OCI-LY7 (cell line): Measurements from ENCODE around the gene SPDL1. TPM values are rescaled to one million over a fixed set of nuclear protein-coding genes. Genes with fewer than 3 reads are reported as not detected.

Source experiments
- BruUV-seq: library from RNA; stranded (reverse); fragments of 400-500 nt; replicated peaks from 2 replicates; lab custom pipeline; 2021; lab: Mats Ljungman, UMichigan
- CTCF ChIA-PET: fragments of 300-600 bp; sonication (Branson Sonifier 250); formaldehyde crosslinking; loops from one replicate; lab custom pipeline; 2022; ENCODE audit warnings: antibody characterized with exemption; ENCODE audit not compliant: unreplicated experiment; lab: Charles Lee
- POLR2A ChIA-PET: fragments of 300-600 bp; sonication (Branson Sonifier 250); formaldehyde crosslinking; loops from one replicate; lab custom pipeline; 2022; ENCODE audit warnings: antibody characterized with exemption; lab: Charles Lee
- DNase-seq: peaks from one replicate; pipeline ENCODE4 v3.0.0-alpha.2; 2015; ENCODE audit warnings: low spot score
- H2AFZ ChIP-seq: fragments of 200-600 bp; sonication (generic), shearing (Covaris generic); 2 replicates; pipeline ENCODE4 v1.6.1; 2014; ENCODE audit warnings: mild to moderate bottlenecking, antibody characterized with exemption, low read length, moderate library complexity
- H3K27ac ChIP-seq: fragments of 200-600 bp; sonication (generic); 2 replicates; pipeline ENCODE4 v1.5.1; 2014; ENCODE audit warnings: mixed run types, low read depth, mild to moderate bottlenecking, moderate library complexity, low read length, inconsistent platforms; ENCODE audit not compliant: poor library complexity, severe bottlenecking
- H3K36me3 ChIP-seq: fragments of 200-600 bp; sonication (generic); 2 replicates; pipeline ENCODE4 v1.6.1; 2014; ENCODE audit warnings: mild to moderate bottlenecking, antibody characterized with exemption, low read length, moderate library complexity, mixed read lengths; ENCODE audit not compliant: insufficient read depth
- H3K4me1 ChIP-seq: fragments of 200-600 bp; sonication (generic); 2 replicates; pipeline ENCODE4 v1.5.1; 2014; ENCODE audit warnings: mild to moderate bottlenecking, low read length; ENCODE audit not compliant: insufficient read depth, poor library complexity, severe bottlenecking
- H3K4me2 ChIP-seq: fragments of 200-600 bp; sonication (generic); 2 replicates; pipeline ENCODE4 v1.6.1; 2014; ENCODE audit warnings: mild to moderate bottlenecking, low read length
- H3K4me3 ChIP-seq: fragments of 200-600 bp; sonication (generic); 2 replicates; pipeline ENCODE4 v1.5.1; 2014; ENCODE audit warnings: mild to moderate bottlenecking, low read depth, low read length; ENCODE audit not compliant: poor library complexity, severe bottlenecking
- H3K79me2 ChIP-seq: fragments of 200-600 bp; sonication (generic); 2 replicates; pipeline ENCODE4 v1.6.1; 2016; ENCODE audit warnings: low read depth, mild to moderate bottlenecking, low read length, moderate library complexity, mixed read lengths; ENCODE audit not compliant: insufficient read depth
- H3K9me2 ChIP-seq: fragments of 200-600 bp; sonication (generic); 2 replicates; pipeline ENCODE4 v1.6.1; 2016; ENCODE audit warnings: mild to moderate bottlenecking, low read length, mixed read lengths; ENCODE audit not compliant: insufficient read depth
- H3K9me3 ChIP-seq: fragments of 200-600 bp; sonication (generic); 2 replicates; pipeline ENCODE4 v1.6.1; 2014; ENCODE audit warnings: mild to moderate bottlenecking, mixed run types, low read length, mixed read lengths
- H4K20me1 ChIP-seq: fragments of 200-600 bp; sonication (generic); 2 replicates; pipeline ENCODE4 v1.6.1; 2014; ENCODE audit warnings: mild to moderate bottlenecking, antibody characterized with exemption, low read length, moderate library complexity, mixed read lengths; ENCODE audit not compliant: insufficient read depth
- CTCF ChIP-seq: fragments of 200-600 bp; sonication (generic); conservative IDR thresholded peaks from 2 replicates; pipeline ENCODE4 v1.5.1; 2014; ENCODE audit warnings: mild to moderate bottlenecking, antibody characterized with exemption, low read length, moderate library complexity, mixed read lengths
- EZH2phosphoT487 ChIP-seq: fragments of 200-600 bp; sonication (generic); IDR thresholded peaks from 2 replicates; pipeline ENCODE4 v1.6.1; 2018; ENCODE audit warnings: low read depth, borderline replicate concordance, mild to moderate bottlenecking, mixed run types, antibody characterized with exemption, low read length, moderate library complexity, mixed read lengths
- intact Hi-C: fragments of 100-400 bp; cut with micrococcal nuclease; formaldehyde crosslinking; loops from one replicate; pipeline ENCODE4 v1.10.0; 2022; ENCODE audit not compliant: unreplicated experiment
- total RNA-seq, 2 experiments: library from RNA; depleted of rRNA in 1 of 2; stranded (reverse); fragments of >200 nt in 1 of 2; shearing (Covaris generic) in 1 of 2; gene quantifications; 2 replicates each; pipeline ENCODE4 v1.2.3, GENCODE V29; 2014 to 2022

Gene SPDL1
- total RNA-seq, 2 experiments from 2014 or later = 27.4 to 65.9 TPM

- no TSS peak for BruUV-seq
- CTCF ChIA-PET = interaction anchor here (1.0 kb wide), 1 partner anchor 824 kb away, joined by 3 read pairs; no protein-coding TSS in a partner anchor
These were observed 36.1 kb upstream of the SPDL1 start for GRCh38 chr5:169547508-169547907.

GRCh38 chr5:169548315-169548714 lies 35.3 kb upstream of the SPDL1 start:
- no peak overlapping the region for H2AFZ ChIP-seq
- no peaks in the 10 kb centered on the region for H3K36me3 ChIP-seq
- no peaks in the 10 kb centered on the region for H3K4me1 ChIP-seq
- H4K20me1 ChIP-seq = no peaks in the 10 kb centered on the region
- peak; percentile 41 for TF ChIP-seq CTCF
- TF ChIP-seq EZH2phosphoT487 = no peak
- H3K27ac ChIP-seq = no peak overlapping the region
- no peaks in the 10 kb centered on the region for H3K79me2 ChIP-seq
- no peaks in the 10 kb centered on the region for H3K9me2 ChIP-seq
- H3K4me3 ChIP-seq = no peak overlapping the region
- no peak overlapping the region for H3K4me2 ChIP-seq
- no TSS peak for BruUV-seq
- intact Hi-C loops = no loop called here
- no peaks in the 10 kb centered on the region for H3K9me3 ChIP-seq
- no peak for DNase-seq
- ChIA-PET POLR2A (no interaction called here), CTCF (interaction anchor here (1.0 kb wide), 1 partner anchor 824 kb away, joined by 3 read pairs; no protein-coding TSS in a partner anchor)

More at GRCh38 chr5:169547508-169547907, 36.1 kb upstream of the SPDL1 start:
- no peak overlapping the region for H3K27ac ChIP-seq
- intact Hi-C loops = no loop called here
- TF ChIP-seq CTCF (no peak), EZH2phosphoT487 (no peak)
- no peak overlapping the region for H2AFZ ChIP-seq
- H3K4me2 ChIP-seq = no peak overlapping the region
- H3K79me2 ChIP-seq = no peaks in the 10 kb centered on the region
- H3K4me1 ChIP-seq = no peaks in the 10 kb centered on the region
- no peaks in the 10 kb centered on the region for H3K36me3 ChIP-seq
- H3K9me2 ChIP-seq = no peaks in the 10 kb centered on the region
- H3K9me3 ChIP-seq = no peaks in the 10 kb centered on the region
- POLR2A ChIA-PET = no interaction called here
- H3K4me3 ChIP-seq = no peak overlapping the region
- H4K20me1 ChIP-seq = no peaks in the 10 kb centered on the region
- no peak for DNase-seq

GRCh38 chr5:169549453-169550100 lies 34.0 kb upstream of the SPDL1 start:
- BruUV-seq = no TSS peak
- Histone ChIP-seq H3K9me3 (no peaks in the 10 kb centered on the region), H3K4me3 (no peak overlapping the region), H3K27ac (no peak overlapping the region), H3K4me1 (no peaks in the 10 kb centered on the region), H3K9me2 (no peaks in the 10 kb centered on the region), H4K20me1 (no peaks in the 10 kb centered on the region), H3K36me3 (no peaks in the 10 kb centered on the region), H3K79me2 (no peaks in the 10 kb centered on the region), H3K4me2 (no peak overlapping the region), H2AFZ (no peak overlapping the region)
- intact Hi-C loops = no loop called here
- DNase-seq = no peak
- CTCF ChIA-PET = no interaction called here
- TF ChIP-seq CTCF = no peak
- no peak for TF ChIP-seq EZH2phosphoT487
- POLR2A ChIA-PET = no interaction called here
